ENCODE results near the gene NEK2.
"Not testable (repeated sequence)": the region's sequence is repeated elsewhere in the genome, so short reads cannot be mapped to it uniquely, and the experiment has no call there.

NEK2 gene

GRCh38 chr1:211632117-211632807 is 43.2 kb downstream of the NEK2 start:
- DNase-seq: no peak

GRCh38 chr1:211631168-211631567 is 44.3 kb downstream of the NEK2 start:
- DNase-seq: no peak

- DNase-seq: no peak
Measured at GRCh38 chr1:211630236-211631081, 45.0 kb downstream of the NEK2 start.

- no peak for DNase-seq
Measured at GRCh38 chr1:211628417-211628816, 47.0 kb downstream of the NEK2 start.

GRCh38 chr1:211627259-211627658 is 48.2 kb downstream of the NEK2 start:
- DNase-seq: no peak

- DNase-seq: not testable (repeated sequence)
Measured at GRCh38 chr1:211625866-211626265, 49.6 kb downstream of the NEK2 start.

GRCh38 chr1:211625040-211625439 is 50.4 kb downstream of the NEK2 start:
- peak in 2 of 5 experiments; percentile 13 to 44 for DNase-seq

GRCh38 chr1:211623515-211623914 is 51.9 kb downstream of the NEK2 start:
- DNase-seq: peak in 1 of 5 experiments; percentile 52

GRCh38 chr1:211621447-211622198 is 53.8 kb downstream of the NEK2 start:
- DNase-seq: no peak

GRCh38 chr1:211620097-211620496 is 55.3 kb downstream of the NEK2 start:
- no peak for DNase-seq

- no peak for DNase-seq
Measured at GRCh38 chr1:211619033-211619996, 56.1 kb downstream of the NEK2 start.

- no peak for DNase-seq
Measured at GRCh38 chr1:211616965-211617297, 58.5 kb downstream of the NEK2 start.

- DNase-seq: no peak
Measured at GRCh38 chr1:211616231-211616964, 59.0 kb downstream of the NEK2 start.

GRCh38 chr1:211614615-211615014 is 60.8 kb downstream of the NEK2 start:
- no peak for DNase-seq

GRCh38 chr1:211613951-211614350 is 61.5 kb downstream of the NEK2 start:
- no peak for DNase-seq

GRCh38 chr1:211613108-211613947 is 62.1 kb downstream of the NEK2 start:
- DNase-seq: no peak

- DNase-seq: no peak
Measured at GRCh38 chr1:211612786-211613107, 62.7 kb downstream of the NEK2 start.

All from T-helper 2 cell (primary cell).